Activated B cell treated with CpG ODN at 0.5 μM for 24 hours (primary cell): ENCODE data around the gene ASB13. TPM values are rescaled to one million over a fixed set of nuclear protein-coding genes. Genes with fewer than 3 reads are reported as not detected.

ENCODE experiments used
- total RNA-seq: library from RNA; stranded (reverse); gene quantifications from 2 replicates; pipeline ENCODE4 v1.2.3, GENCODE V29; 2022

ASB13 gene
- total RNA-seq, 1 donor from 2014 or later = 3.3 TPM

Other genes starting within 250 kb of the ASB13 start
- gene CALML5, start 167.0 kb downstream of the ASB13 start, total RNA-seq = not detected in 2 replicates
- not detected in 2 replicates for gene CALML3, start 141.6 kb downstream of the ASB13 start, total RNA-seq
- gene TASOR2, start 18.2 kb upstream of the ASB13 start, total RNA-seq = 69.8 and 81.4 TPM in 2 replicates
- 289 and 301 TPM in 2 replicates for gene GDI2, start 146.8 kb upstream of the ASB13 start, total RNA-seq
- 9.2 and 11.1 TPM in 2 replicates for gene ANKRD16, start 223.3 kb upstream of the ASB13 start, total RNA-seq
- gene FBH1, start 223.6 kb upstream of the ASB13 start, total RNA-seq = 65.5 and 68.7 TPM in 2 replicates